ENCODE measurements around the gene NBL1. TPM values are rescaled to one million over a fixed set of nuclear protein-coding genes. Genes with fewer than 3 reads are reported as not detected.

The NBL1 gene
- total RNA-seq, 1 donor from 2014 or later, result 119 TPM

DNA sequence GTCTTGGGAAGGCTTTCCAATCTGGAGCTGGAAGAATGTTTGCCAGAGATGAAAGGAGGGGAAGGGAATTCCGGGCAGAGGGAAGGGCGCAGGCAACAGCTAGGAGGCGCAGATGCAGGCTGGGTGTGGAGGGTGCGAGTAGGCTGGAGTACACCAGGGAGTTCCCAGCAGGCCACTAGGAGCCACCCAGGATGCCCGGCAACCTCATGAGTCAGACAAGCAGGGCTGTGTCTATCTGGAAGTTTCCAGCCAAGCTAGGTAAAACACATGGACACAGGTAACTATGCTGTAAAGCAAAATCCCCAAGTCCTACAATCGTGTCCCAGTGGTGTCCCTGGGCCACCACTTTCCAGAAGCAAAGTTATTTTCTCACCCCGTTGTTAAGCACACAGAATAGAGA lies 990 bp upstream of the NBL1 start:
- intact Hi-C loops (cut with DNase I), result no loop called here
- DNase-seq (ENCODE audit: low spot score), result no peak
- ATAC-seq, result no peak

DNA sequence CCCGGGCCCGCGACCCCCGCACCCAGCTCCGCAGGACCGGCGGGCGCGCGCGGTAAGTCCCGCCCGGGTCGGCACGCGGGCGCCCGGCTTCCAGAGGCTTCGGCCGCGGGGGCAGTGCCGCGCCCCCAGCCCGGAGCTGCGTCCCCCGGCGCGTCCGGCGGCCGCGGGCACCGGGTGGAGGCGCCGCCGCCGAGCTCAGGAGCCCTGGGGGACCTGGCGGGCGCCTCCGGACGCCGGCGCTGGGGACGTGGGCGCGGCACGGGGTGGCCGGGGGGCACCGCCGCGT lies 227 bp downstream of the NBL1 start:
- ATAC-seq (no peak), DNase-seq (ENCODE audit: low spot score) (no peak)
- intact Hi-C loops (cut with DNase I), result no loop called here

DNA sequence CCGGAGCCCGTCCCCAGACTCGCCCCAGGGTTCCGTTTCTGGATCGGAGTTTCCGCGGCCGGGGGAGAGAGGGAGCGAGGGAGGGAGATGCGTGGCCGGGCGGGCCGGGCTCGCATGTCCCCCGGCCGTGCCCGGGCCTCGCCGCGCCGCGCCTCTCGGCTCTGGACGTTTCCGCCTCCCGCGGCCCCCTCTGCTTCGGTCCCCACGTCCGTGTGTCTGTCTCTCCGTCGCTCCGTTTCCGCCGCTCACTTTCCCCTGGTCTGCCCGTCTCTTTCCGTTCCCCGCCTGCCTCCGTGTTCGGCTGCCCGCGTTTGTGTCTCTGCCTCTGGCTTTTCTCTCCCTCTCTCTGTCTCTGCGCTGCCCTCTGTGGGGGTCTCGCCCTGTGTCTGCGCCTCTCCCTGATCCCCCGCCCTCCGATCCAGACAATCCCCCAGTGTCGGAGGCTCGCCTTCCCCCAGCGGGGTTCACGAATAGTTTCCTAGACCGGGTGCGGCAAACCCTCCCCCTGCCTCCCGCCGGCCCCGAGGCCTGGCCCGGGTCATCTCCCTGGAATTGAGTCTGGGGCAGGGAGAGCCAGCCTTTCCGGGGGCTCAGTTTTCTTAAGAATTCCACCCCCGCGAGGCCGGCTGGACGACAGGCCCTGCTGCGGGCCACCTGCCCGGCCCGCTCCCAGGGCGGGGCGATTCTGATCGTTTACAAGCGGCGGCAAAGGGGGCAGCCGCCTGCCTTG lies 735 bp downstream of the NBL1 start:
- intact Hi-C loops (cut with DNase I), result loop anchor here (5.0 kb wide), 1 partner anchor 243 kb away; no protein-coding TSS in a partner anchor
- ATAC-seq (peak; percentile 17), DNase-seq (ENCODE audit: low spot score) (no peak)

DNA sequence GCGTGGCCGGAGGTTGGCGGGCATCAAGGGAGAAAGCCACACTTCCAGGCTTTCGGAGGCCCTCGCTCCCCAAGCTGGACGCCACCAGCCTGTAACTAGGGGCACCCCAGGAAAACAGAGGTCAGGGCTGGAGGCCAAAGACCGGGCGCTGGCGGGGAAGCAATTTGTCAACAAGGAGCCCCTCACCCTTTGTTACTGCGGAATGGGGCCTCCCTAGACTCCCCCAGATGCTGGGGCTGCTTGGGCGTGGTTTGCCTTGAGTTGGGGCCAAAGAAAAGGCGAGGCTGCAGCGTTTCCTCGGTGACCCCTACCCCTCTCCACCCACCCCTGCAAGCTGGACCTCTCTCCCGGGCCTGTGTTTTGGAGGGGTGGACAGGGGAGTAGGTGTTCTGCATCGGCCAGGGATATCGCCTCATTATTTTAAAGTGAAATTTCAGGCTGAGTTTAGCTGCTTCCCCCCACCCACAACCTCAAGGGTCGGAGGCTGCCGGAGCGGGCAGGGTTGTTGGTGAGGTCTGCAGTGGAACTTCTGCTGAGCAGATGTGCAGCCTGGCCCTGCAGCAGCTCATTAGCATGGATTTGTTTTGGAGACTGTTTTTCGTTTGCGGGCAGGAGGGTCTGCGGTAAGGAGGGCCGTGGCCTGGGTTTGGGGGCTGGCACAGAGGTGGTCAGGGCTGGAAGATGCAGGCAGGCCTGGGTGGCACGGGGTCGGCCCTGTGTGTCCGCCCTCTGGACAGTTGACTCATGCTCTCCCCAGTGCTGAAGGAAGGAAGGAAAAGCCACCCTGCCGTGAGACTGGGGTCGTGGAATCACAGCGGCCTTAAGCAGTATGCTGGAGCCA lies 1.5 kb downstream of the NBL1 start:
- intact Hi-C loops (cut with DNase I), result loop anchor here (5.0 kb wide), 1 partner anchor 243 kb away; no protein-coding TSS in a partner anchor
- DNase-seq (ENCODE audit: low spot score) (no peak), ATAC-seq (peak; percentile 3)

DNA sequence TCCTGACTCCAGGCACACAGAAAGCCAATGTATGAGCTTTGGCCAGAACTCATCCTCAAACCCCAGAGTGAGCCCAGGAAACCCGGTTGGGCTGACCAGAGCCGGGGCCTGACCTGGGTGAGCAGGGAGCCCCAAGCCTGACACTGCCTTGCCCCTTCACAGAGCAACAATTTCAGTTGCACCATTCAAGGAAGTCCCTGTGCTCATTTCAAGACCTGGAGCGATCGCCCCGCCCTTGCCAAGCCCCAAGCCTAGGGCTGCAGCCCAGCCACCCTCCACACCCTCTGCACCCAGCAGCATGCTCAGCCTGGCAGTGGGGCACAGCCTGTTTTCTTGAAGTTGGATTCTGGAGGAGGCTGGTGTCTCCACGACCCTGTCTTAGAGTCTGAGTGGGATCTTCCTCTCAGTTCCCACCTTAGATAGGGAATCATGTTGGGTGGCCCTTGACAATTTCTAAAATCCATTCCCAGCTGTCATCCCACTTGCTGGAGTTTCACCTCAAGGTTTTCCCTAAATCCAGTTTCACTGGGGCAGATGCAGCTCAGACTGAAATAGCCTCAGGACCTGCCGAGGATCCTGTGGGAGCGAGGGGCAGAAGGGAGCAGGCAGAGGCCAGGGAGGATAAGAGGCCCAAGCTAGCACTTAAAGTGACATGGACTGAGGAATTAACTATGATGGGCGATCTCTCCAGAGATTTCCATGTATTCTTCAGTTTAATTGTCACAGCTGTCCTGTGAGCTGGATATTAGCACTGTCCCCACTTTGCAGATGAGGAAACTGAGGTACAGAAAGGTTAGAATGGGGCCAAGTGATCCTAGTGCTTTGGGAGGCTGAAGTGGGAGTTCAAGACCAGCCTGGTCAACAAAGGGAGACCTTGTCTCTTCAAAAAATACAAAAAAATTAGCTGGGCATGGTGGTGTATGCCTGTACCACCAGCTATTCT lies 2.5 kb downstream of the NBL1 start:
- no peak for ATAC-seq
- no peak for DNase-seq (ENCODE audit: low spot score)
- intact Hi-C loops (cut with DNase I), result loop anchor here (5.0 kb wide), 1 partner anchor 244 kb away; no protein-coding TSS in a partner anchor

DNA sequence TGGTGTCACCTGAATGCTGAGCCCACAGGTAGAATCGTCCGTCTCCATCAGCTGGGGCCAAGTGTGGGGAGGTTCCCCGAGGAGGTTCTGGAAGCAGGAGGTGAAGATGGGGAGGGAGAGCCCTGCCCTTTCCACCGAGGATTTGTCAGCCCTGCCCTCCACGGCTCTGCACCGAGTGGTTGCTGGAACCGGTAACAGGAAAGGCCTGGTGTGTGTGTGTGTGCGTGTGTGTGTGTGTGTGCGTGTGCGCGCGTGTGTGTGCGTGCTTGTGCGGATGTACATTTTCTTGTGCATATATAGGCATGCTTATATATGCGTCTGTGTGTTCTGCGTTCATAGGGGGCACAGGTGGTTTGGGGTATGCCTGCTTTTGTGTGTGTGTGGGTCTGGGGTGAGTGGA lies 3.5 kb downstream of the NBL1 start:
- intact Hi-C loops (cut with DNase I), result loop anchor here (5.0 kb wide), 1 partner anchor 245 kb away; no protein-coding TSS in a partner anchor
- no peak for ATAC-seq
- DNase-seq (ENCODE audit: low spot score), result no peak

DNA sequence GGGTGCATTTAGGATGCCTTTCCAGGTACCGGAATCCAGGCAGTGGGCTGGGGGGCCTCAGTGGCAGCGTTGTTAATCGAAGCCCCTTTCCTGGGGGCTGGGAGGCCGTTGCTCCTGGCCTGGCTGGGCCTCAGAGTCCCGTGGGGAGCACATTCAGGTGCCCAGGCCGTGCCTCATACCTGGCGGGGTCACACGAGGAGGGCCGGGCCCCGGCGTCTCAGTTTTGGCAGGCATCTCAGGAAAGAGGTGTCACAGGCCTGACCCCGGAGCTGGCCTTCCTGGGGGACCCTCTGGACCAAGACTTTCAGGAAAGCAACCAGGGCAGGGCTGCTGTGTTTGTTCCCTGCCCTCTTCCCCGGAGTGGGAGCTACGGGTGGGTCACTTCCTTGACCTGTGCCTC lies 4.1 kb downstream of the NBL1 start:
- DNase-seq (ENCODE audit: low spot score) (no peak), ATAC-seq (no peak)
- intact Hi-C loops (cut with DNase I), result loop anchor here (5.0 kb wide), 1 partner anchor 246 kb away; no protein-coding TSS in a partner anchor

DNA sequence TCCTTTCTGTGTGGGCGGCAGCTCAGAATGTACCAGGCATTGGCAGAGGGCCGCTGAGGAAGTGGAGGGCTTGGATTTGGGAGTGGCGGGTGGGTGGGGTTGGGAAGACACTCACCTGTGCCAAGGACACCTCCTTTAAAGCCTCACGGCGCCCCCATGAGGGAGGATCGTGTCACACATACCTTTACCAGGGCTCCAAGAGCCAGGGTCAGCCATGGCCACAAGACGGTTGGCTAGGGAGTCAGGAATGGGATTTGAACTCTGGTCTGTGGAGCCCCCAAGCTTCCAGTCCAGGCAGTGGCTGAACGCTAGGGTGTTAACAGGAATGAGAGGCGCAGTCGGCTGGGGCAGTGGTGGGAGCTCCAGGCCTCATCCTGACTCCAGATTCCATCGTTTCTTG lies 4.6 kb downstream of the NBL1 start:
- intact Hi-C loops (cut with DNase I), result loop anchor here (1.0 to 5.0 kb wide), 2 partner anchors 246 to 304 kb away; no protein-coding TSS in a partner anchor
- ATAC-seq (peak; percentile 18), DNase-seq (ENCODE audit: low spot score) (no peak)

DNA sequence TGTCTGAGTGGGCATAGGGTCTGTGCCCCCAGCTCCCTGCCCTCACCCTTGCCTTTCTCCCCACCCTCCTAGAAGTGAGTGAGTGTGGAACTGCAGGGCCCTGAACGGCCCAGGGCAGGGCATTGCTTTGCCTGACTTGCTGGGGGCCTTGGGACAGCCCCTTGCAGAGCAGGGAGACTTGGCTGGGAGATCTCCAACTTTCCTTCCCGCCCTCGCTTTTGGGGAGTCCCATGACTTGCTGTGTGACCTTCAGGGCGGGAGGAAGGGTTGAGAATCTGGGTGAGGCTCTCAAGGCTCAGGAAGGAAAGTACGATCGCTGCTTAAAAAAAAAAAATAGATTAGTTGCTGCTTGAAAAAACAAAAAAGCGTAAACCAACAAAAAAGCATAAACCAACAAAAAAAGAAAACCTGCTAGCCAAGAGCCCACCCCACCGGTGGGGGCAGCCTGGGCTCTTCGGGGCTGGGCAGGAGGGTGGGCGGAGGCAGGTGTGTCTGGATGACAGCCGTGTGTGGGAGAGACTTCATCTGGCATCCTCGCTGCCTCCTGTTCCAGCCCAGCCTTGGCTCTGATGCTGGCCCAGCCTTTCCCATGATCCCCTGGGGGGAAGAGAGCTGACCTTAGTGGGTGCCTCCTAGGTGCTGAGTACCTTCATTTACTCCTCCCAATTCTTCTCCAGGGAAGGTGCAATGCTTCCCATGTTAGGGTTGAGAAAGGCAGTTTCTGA lies 6.5 kb downstream of the NBL1 start:
- ATAC-seq (peak; percentile 53), DNase-seq (ENCODE audit: low spot score) (no peak)
- intact Hi-C loops (cut with DNase I), result loop anchor here (10.0 kb wide), 1 partner anchor 156 kb away; no protein-coding TSS in a partner anchor

DNA sequence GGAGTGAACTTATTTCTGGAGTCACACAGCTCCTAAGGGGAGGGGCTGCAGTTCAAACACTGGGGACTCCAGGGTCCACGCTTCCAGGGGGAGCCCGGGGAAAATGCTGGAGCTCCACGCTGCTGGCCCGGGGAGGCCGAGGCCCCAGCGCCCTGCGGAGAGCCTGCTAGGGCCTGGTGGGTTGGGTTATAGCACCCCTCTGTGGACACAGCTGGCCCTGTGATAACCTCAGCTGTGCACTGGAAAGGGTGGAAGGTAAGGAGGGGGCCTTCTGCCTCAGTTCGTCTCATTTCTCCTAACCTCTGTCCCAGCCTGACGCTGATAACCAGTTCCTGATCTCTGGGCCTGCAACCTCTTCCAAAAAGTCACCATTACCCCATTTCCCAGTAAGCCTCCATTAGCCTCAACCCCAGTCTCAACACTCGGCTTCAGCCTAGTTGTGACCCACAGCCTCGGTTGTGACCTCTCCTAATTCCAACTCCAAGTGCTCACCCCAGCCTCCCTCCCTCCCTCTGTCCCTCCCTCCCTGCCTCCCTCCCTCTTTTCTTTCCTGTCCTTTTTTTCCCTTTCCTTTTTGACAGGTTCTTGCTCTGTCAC lies 7.1 kb downstream of the NBL1 start:
- intact Hi-C loops (cut with DNase I), result loop anchor here (10.0 kb wide), 1 partner anchor 156 kb away; no protein-coding TSS in a partner anchor
- ATAC-seq, result peak; percentile 87
- no peak for DNase-seq (ENCODE audit: low spot score)

DNA sequence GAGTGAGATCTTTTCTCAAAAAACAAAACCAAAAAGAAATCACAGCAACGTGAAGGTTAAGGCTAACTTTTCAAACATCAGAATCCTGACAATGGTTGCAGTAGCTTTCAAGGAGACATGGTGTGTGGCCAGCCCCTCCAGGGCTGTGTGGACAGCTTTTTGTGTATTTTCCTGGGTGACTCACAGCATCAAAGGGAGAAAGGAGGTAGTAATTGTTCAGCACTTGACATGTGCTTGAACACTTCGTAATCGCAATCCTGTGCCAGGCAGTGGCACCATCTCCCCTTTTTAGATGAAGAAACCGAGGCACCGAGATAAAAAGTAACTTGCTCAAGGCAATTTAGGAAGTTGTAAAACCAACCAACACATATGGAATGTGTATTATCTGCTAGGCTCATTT lies 10.3 kb downstream of the NBL1 start:
- DNase-seq (ENCODE audit: low spot score), result no peak
- no peak for ATAC-seq
- intact Hi-C loops (cut with DNase I), result loop anchor here (10.0 kb wide), 1 partner anchor 160 kb away; no protein-coding TSS in a partner anchor

DNA sequence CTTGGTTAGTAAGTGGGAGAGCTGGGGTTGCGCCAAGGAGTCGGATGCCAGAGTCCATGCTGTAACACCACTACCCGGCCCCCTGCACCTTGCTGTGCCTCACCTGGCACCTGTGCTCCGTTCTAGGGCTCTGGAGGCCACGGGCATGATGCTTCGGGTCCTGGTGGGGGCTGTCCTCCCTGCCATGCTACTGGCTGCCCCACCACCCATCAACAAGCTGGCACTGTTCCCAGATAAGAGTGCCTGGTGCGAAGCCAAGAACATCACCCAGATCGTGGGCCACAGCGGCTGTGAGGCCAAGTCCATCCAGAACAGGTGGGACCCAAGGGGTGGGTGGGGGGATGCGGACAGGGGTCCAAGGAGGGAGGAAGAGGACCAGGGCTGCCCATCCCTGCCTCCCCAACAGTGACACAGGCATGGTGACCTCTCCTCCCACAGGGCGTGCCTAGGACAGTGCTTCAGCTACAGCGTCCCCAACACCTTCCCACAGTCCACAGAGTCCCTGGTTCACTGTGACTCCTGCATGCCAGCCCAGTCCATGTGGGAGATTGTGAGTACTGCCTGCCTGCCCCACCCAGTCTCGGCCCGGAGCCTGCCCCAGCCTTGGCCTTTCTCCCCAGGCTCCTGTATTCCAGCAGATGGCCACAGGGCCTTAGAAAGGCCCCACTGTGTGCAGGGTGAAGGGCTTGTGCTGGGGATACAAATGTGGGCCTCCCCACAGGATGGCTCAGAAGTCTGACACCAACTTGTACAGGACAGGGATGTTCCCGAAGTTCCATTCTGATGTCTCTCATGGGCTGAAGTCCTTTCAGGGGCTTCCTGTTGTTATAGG lies 11.0 kb downstream of the NBL1 start:
- ATAC-seq (no peak), DNase-seq (ENCODE audit: low spot score) (no peak)
- intact Hi-C loops (cut with DNase I), result loop anchor here (10.0 kb wide), 1 partner anchor 160 kb away; no protein-coding TSS in a partner anchor

DNA sequence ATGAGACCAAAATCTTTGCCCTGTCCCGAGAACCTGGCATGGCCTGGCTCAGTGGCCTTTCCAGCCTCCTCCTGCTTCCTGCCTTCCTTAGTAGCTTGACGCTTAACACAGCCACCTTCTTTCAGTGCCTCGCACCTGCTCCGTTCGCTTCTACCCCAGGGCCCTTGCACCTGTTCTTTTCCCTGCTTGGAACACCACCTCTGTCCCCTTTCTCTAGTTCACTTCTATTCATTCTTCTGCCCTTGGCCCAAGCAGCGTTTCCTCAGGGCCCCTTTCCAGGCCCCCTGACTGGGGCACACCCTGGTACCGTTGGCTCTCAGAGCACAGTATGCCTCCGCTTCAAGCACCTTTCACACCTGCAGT lies 11.6 kb downstream of the NBL1 start:
- intact Hi-C loops (cut with DNase I), result loop anchor here (10.0 kb wide), 1 partner anchor 161 kb away; no protein-coding TSS in a partner anchor
- ATAC-seq, result no peak

DNA sequence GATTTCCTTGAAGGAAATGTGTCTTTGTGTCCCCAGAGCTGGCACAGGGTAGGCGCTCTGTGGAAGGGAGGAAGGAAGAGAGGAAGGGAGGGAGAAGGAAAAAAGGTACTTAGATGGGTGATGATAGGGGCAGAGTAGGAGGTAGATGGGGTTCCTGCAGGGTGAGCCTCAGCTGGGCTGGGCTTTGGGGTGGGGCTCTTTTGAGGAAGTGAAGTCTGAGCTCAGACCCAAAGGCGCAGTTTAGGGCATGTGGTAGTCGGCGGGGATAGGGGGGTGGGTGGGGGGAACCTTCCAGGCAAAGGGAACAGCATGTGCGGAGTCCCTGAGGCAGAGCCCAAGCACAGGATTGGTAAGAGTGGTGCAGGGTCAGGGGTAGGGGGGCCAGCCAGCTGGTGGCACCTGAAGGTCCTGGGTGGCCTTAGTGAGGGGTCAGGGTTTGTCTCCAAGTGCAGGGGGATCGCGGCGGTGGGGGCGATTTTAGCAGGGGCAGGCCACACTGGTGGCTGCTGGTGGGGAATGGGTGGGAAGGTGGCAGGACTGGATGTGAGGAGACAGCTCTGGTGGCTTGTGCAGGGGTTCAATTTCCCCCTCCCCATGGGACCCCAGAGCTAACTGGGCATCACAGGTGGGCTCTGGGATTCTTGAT lies 12.1 kb downstream of the NBL1 start:
- DNase-seq (ENCODE audit: low spot score) (no peak), ATAC-seq (no peak)
- intact Hi-C loops (cut with DNase I), result loop anchor here (10.0 kb wide), 1 partner anchor 161 kb away; no protein-coding TSS in a partner anchor

More for the DNA sequence above, 11.6 kb downstream of the NBL1 start:
- no peak for DNase-seq (ENCODE audit: low spot score)

DNA sequence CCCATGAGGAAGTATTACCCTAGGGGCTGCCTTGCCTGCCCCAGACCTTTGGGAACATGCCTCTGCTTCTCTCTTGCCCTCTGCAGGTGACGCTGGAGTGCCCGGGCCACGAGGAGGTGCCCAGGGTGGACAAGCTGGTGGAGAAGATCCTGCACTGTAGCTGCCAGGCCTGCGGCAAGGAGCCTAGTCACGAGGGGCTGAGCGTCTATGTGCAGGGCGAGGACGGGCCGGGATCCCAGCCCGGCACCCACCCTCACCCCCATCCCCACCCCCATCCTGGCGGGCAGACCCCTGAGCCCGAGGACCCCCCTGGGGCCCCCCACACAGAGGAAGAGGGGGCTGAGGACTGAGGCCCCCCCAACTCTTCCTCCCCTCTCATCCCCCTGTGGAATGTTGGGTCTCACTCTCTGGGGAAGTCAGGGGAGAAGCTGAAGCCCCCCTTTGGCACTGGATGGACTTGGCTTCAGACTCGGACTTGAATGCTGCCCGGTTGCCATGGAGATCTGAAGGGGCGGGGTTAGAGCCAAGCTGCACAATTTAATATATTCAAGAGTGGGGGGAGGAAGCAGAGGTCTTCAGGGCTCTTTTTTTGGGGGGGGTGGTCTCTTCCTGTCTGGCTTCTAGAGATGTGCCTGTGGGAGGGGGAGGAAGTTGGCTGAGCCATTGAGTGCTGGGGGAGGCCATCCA lies 12.8 kb downstream of the NBL1 start:
- DNase-seq (ENCODE audit: low spot score), result no peak
- ATAC-seq, result no peak
- intact Hi-C loops (cut with DNase I), result loop anchor here (10.0 kb wide), 1 partner anchor 162 kb away; no protein-coding TSS in a partner anchor

DNA sequence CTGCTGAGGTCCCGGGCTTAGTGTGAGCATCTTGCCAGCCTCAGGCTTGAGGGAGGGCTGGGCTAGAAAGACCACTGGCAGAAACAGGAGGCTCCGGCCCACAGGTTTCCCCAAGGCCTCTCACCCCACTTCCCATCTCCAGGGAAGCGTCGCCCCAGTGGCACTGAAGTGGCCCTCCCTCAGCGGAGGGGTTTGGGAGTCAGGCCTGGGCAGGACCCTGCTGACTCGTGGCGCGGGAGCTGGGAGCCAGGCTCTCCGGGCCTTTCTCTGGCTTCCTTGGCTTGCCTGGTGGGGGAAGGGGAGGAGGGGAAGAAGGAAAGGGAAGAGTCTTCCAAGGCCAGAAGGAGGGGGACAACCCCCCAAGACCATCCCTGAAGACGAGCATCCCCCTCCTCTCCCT lies 13.4 kb downstream of the NBL1 start:
- intact Hi-C loops (cut with DNase I), result loop anchor here (10.0 kb wide), 1 partner anchor 163 kb away; no protein-coding TSS in a partner anchor
- DNase-seq (ENCODE audit: low spot score) (no peak), ATAC-seq (no peak)

Data from sciatic nerve (tissue), 2 donors.